ENCODE results near the gene FNDC3B.

The FNDC3B gene

GRCh38 chr3:172166261-172166660, 126.9 kb downstream of the FNDC3B start:
- no peak for DNase-seq (ENCODE audit: low read depth in 2 of 2, low spot score in 1 of 2)

DNA sequence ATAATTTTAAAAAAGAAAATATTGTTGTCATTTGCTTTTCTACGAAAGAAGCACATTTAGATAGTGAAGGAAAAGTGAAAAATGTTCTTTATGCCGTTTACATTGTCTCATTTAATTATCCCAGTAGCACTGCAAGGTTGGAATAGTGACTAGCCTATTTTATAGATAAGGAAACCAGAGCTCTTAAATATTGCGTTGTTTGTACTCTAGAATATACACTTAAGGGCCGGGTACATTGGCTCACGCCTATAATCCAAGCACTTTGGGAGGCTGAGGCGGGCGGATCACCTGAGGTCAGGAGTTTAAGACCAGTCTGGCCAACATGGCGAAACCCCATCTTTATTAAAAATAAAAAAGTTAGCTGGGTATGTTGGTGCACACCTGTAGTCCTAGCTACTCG, 127.5 kb downstream of the FNDC3B start:
- DNase-seq (ENCODE audit: low read depth in 2 of 2, low spot score in 1 of 2): no peak

- no peak for DNase-seq (ENCODE audit: low read depth in 2 of 2, low spot score in 1 of 2)
Observed at GRCh38 chr3:172167892-172168648, 128.7 kb downstream of the FNDC3B start.

DNA sequence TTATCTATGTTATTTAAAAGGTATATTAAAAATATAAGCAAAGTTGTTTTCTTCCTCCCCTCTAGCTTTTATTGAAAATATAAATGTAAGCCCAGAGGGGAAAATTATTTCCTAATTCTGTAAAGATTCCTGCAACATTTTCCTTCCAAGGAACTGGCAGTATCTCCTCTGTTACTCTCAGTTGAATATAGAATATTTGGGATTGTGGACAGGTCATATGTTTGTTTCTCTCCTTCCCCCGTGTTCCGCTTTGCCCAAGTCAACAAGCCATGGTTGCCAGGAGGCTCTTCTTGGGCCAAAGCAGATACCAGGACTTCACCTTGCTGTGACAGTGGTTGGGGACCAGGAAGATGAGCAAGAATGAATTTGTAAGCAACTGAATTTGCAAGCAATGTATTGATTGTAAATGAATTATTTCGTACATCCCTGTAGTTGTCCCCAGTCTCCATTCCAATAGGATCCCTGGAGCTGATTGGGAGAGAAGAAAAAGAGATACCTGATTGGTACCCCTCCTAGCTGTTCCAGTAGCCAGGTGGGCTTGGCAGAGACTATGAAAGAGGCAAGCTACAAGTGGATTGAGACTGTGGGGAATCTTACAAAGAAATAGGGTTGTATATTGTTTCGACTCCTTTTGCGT, 130.8 kb downstream of the FNDC3B start:
- no peak for DNase-seq (ENCODE audit: low read depth in 2 of 2, low spot score in 1 of 2)

GRCh38 chr3:172170841-172171240, 131.5 kb downstream of the FNDC3B start:
- DNase-seq (ENCODE audit: low read depth in 2 of 2, low spot score in 1 of 2): no peak

DNA sequence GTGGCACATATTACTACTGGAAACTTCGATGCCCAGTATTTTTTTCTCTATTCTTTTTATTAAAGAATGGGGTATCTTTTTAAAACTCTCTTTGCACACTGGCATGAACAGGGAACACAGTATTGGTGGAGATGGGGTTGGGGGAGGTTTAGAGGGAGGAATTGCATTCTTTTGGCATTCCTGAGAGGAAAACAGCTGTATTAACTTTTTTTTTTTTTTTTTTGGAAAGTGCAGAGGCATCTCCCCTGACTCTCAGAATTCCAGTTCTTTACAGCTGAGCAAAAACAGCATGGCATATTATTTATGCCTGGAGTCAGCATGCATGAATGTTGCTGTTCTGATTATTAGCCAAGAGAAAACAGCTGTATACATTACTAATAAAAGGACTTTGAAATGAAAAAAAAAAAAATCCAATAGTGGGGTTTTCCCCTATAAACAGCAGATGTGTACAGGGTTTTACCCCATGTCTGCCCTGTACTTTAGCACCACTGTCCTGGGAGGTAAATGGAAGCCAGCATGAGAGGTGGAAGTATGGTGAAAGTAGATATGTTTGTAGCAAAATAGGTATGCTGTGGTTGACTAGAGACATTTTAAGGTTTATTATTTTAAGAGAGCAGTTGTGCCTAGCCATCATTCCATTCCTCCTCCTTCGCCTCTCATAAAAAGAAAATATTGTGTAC, 132.2 kb downstream of the FNDC3B start:
- DNase-seq (ENCODE audit: low read depth in 2 of 2, low spot score in 1 of 2): no peak

GRCh38 chr3:172173316-172174254, 134.2 kb downstream of the FNDC3B start:
- no peak for DNase-seq (ENCODE audit: low read depth in 2 of 2, low spot score in 1 of 2)

- DNase-seq (ENCODE audit: low read depth in 2 of 2, low spot score in 1 of 2): no peak
Observed at GRCh38 chr3:172174513-172175253, 135.3 kb downstream of the FNDC3B start.

GRCh38 chr3:172175254-172175599, 135.8 kb downstream of the FNDC3B start:
- DNase-seq (ENCODE audit: low read depth in 2 of 2, low spot score in 1 of 2): no peak

GRCh38 chr3:172176061-172176770, 136.8 kb downstream of the FNDC3B start:
- no peak for DNase-seq (ENCODE audit: low read depth in 2 of 2, low spot score in 1 of 2)

GRCh38 chr3:172177046-172177445, 137.7 kb downstream of the FNDC3B start:
- DNase-seq (ENCODE audit: low read depth in 2 of 2, low spot score in 1 of 2): no peak

GRCh38 chr3:172177803-172178316, 138.5 kb downstream of the FNDC3B start:
- DNase-seq (ENCODE audit: low read depth in 2 of 2, low spot score in 1 of 2): no peak

DNA sequence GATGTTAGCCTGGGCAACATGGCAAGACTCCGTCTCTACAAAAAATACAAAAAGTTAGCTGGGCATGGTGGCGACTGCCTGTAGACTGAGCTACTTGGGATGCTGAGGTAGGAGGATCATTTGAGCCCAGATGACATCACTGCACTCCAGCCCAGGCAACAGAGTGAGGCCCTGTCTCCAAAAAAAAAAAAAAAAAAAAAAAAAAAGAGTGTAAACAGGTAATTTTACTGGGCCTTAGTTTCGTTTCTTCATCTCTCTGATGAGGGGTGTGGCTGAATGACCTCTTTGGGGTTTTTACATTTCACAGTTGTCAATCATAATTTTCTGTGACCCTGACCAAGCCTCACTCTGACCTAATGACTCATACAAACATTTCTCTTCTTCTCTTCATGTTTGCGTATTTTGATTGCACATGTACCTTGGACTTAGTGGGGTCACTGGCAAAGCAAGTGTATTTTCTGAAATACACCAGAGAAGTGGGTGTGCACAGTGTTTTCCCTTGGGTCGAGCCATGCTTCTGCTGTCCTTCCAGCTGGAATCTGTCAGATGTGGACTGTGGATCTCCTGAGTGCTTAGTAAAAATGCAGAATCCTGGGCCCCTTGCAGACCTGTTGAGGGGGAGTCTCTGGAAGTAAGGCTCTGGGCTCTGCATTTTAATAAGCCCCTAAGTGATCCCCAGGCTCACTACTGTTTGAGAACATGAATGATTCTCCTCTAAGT, 140.5 kb downstream of the FNDC3B start:
- no peak for DNase-seq (ENCODE audit: low read depth in 2 of 2, low spot score in 1 of 2)

DNA sequence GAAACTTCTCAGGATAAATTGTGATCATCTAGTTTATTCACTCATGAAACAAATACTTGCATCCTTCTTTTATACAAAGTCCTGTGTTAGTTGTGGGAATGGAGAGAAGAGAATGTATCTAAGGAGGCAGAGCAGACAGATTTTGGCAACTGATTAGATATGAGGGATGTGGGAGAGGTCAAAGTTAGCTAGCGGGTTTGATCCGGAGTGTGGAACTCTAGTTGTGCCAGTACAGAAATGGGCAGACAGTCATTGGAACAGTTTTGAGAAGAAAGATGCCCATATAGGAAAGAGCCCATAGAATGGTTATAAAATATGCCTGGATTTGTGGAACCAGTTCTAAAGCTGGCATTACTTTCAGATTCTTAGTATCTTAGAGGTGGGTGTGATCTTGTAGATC, 141.1 kb downstream of the FNDC3B start:
- no peak for DNase-seq (ENCODE audit: low read depth in 2 of 2, low spot score in 1 of 2)

DNA sequence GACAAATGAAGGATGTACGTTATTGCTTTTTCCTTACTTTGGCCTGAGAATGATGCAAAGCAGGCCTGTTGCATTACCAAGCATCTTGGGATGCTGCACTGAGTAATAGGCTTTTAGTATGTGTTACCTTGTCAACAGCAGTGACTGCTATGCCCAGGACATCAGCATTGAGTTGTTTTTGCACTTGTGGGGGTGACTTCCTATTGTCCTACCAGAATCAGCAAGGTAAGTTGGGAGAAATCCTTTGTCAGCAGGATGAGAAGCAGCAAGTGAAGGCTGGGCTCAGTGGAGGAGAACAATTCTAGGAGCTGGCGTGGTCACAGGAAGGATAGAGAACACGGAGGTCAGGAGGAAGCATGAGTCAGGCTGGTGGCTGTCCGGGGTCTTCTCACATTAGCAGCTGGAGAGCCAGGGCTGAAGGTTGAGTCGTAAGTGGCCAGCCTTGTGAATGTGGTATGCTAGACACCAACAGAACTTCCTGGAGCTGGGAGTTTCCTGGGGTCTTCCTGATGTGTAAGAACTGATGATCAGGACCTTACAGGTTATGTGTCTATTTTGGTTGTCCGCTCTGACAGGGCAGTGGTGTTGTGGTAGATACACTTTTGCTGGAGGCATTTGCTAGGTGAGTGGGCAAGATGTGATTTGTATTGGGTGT, 142.7 kb downstream of the FNDC3B start:
- DNase-seq (ENCODE audit: low read depth in 2 of 2, low spot score in 1 of 2): no peak

DNA sequence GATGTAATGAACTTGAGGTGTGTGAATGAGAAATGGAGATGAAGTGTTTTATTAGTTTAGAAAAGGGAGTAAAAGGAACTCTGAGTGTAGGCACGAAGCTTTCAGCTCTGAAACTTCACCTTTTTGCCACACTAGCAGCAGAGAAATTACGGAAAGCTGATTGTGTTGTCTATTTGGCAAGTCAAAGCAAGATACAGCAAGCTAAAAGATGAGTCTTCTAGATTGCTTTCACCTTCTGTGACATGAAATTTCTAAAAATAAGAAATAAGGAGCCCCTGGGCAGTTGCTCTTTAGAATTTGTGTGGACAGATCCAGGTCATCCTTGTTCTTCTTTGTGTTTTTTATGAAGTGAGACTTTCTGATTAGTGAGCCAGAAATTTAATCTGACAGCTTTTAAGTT, 143.4 kb downstream of the FNDC3B start:
- DNase-seq (ENCODE audit: low read depth in 2 of 2, low spot score in 1 of 2): no peak

- no peak for DNase-seq (ENCODE audit: low read depth in 2 of 2, low spot score in 1 of 2)
Observed at GRCh38 chr3:172184106-172184822, 144.9 kb downstream of the FNDC3B start.

DNA sequence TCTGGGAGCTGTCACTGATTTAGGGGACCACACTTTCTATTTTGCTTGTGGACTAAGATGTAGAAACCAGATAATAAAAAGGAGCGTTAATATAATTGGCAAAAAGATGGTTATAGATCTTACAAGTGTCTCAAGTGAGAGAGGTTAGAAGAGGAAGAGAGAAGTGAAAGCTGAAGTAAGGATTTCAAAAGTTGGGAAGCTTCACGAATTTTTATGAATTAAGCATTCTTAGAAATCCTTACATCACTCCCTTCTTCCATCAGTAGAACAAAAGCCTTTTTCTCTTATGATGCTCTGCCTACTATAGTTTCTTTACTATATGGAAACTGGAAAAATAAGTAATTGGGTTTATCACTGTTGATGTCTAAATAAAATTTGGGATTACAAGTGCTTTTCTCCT, 146.5 kb downstream of the FNDC3B start:
- DNase-seq (ENCODE audit: low read depth in 2 of 2, low spot score in 1 of 2): no peak

Measured in stimulated activated CD8-positive, alpha-beta memory T cell treated with anti-CD3 and anti-CD28 coated beads, Interleukin-4, amount 100 ng/mL, for 4 hours (primary cell).